HEK293 (cell line): ENCODE data around the gene SLC25A13.

Experiments
- CTCF ChIA-PET: fragments of 350-600 bp; formaldehyde crosslinking; extraction: SDS; loops from one replicate; lab custom pipeline; 2021; ENCODE audit warnings: antibody characterized with exemption; lab: Yijun Ruan, JAX
- POLR2A ChIA-PET: fragments of 300-600 bp; formaldehyde crosslinking; extraction: SDS; loops from one replicate; lab custom pipeline; 2020; ENCODE audit warnings: antibody characterized with exemption, inconsistent platforms; lab: Yijun Ruan, JAX
- H3K27ac ChIP-seq: fragments of 200-500 bp; sonication (Bioruptor generic); 2 replicates; pipeline ENCODE4 v1.5.1; 2014; ENCODE audit warnings: low read depth, low read length, control low read depth, inconsistent platforms; ENCODE audit errors: extremely low read depth
- H3K36me3 ChIP-seq, 2 experiments: fragments of 200-500 bp in 1 of 2; sonication (Bioruptor generic) in 1 of 2; 1 replicate in 1 of 2; 2 replicates in 1 of 2; pipeline ENCODE4 v1.5.1; 2014 to 2017; ENCODE audit warnings: inconsistent platforms in 2 of 2, low read length in 2 of 2; ENCODE audit not compliant: control insufficient read depth in 2 of 2, insufficient read depth in 1 of 2
- H3K4me1 ChIP-seq: fragments of 200-500 bp; sonication (Bioruptor generic); 2 replicates; pipeline ENCODE4 v1.5.1; 2014; ENCODE audit warnings: mild to moderate bottlenecking, low read length, inconsistent platforms; ENCODE audit not compliant: control insufficient read depth, insufficient read depth
- H3K4me3 ChIP-seq: 2 replicates; pipeline ENCODE4 v1.5.1; 2011; ENCODE audit warnings: low read depth, mild to moderate bottlenecking, control low read depth, low read length, moderate library complexity
- H3K9me3 ChIP-seq: fragments of 200-500 bp; sonication (Bioruptor generic); 2 replicates; pipeline ENCODE4 v1.5.1; 2014; ENCODE audit warnings: low read depth, low read length, inconsistent platforms; ENCODE audit not compliant: control insufficient read depth, insufficient read depth
- CTCF ChIP-seq: fragments of 450-650 bp; formaldehyde crosslinking; IDR thresholded peaks from 2 replicates; pipeline ENCODE4 v1.5.1; 2016; ENCODE audit warnings: missing biosample characterization, missing genetic modification characterization
- GLIS1 ChIP-seq: fragments of 450-650 bp; formaldehyde crosslinking; IDR thresholded peaks from 2 replicates; pipeline ENCODE4 v1.5.1; 2016; ENCODE audit warnings: missing biosample characterization, missing genetic modification characterization
- IKZF3 ChIP-seq: fragments of 450-650 bp; IDR thresholded peaks from 2 replicates; pipeline ENCODE4 v1.5.0; 2018; ENCODE audit warnings: missing biosample characterization, mild to moderate bottlenecking, missing genetic modification characterization, moderate library complexity
- SCRT1 ChIP-seq: fragments of 450-650 bp; formaldehyde crosslinking; IDR thresholded peaks from 2 replicates; pipeline ENCODE4 v1.5.1; 2016; ENCODE audit warnings: missing biosample characterization, missing genetic modification characterization, borderline replicate concordance
- SETDB1 ChIP-seq: IDR thresholded peaks from one replicate; pipeline ENCODE4 v1.6.1; 2017; ENCODE audit warnings: mild to moderate bottlenecking, low read length, moderate library complexity, mixed read lengths; ENCODE audit not compliant: insufficient read length
- SP7 ChIP-seq: fragments of 450-650 bp; formaldehyde crosslinking; IDR thresholded peaks from 2 replicates; pipeline ENCODE4 v1.5.1; 2016; ENCODE audit warnings: missing biosample characterization, missing genetic modification characterization
- TCF7L2 ChIP-seq: IDR thresholded peaks from 2 replicates; pipeline ENCODE4 v1.6.1; 2011; ENCODE audit warnings: low read depth, mild to moderate bottlenecking, inconsistent platforms, low read length, moderate library complexity, borderline replicate concordance
- ZBTB48 ChIP-seq: fragments of 450-650 bp; formaldehyde crosslinking; IDR thresholded peaks from 2 replicates; pipeline ENCODE4 v1.5.1; 2016; ENCODE audit warnings: missing biosample characterization, missing genetic modification characterization
- ZFHX2 ChIP-seq: fragments of 450-650 bp; formaldehyde crosslinking; conservative IDR thresholded peaks from 2 replicates; pipeline ENCODE4 v1.5.1; 2016; ENCODE audit warnings: missing biosample characterization, missing genetic modification characterization
- ZNF132 ChIP-seq: fragments of 450-650 bp; formaldehyde crosslinking; IDR thresholded peaks from 2 replicates; pipeline ENCODE4 v1.5.1; 2017; ENCODE audit warnings: missing biosample characterization, missing genetic modification characterization, borderline replicate concordance
- ZNF19 ChIP-seq: fragments of 450-650 bp; formaldehyde crosslinking; IDR thresholded peaks from 2 replicates; pipeline ENCODE4; 2016; ENCODE audit warnings: missing biosample characterization, missing genetic modification characterization, low read depth
- ZNF221 ChIP-seq: fragments of 450-650 bp; formaldehyde crosslinking; IDR thresholded peaks from 2 replicates; pipeline ENCODE4 v1.5.1; 2017; ENCODE audit warnings: missing biosample characterization, missing genetic modification characterization, borderline replicate concordance
- ZNF266 ChIP-seq: fragments of 450-650 bp; formaldehyde crosslinking; IDR thresholded peaks from 2 replicates; pipeline ENCODE4 v1.5.1; 2016; ENCODE audit warnings: missing biosample characterization, missing genetic modification characterization, low read depth
- ZNF302 ChIP-seq: fragments of 450-650 bp; formaldehyde crosslinking; IDR thresholded peaks from 2 replicates; pipeline ENCODE4 v1.5.1; 2016; ENCODE audit warnings: missing biosample characterization, missing genetic modification characterization, low read depth
- ZNF335 ChIP-seq: fragments of 450-650 bp; formaldehyde crosslinking; conservative IDR thresholded peaks from 2 replicates; pipeline ENCODE4 v1.5.1; 2016; ENCODE audit warnings: missing biosample characterization, missing genetic modification characterization
- ZNF354C ChIP-seq: fragments of 450-650 bp; formaldehyde crosslinking; IDR thresholded peaks from 2 replicates; pipeline ENCODE4 v1.5.1; 2016; ENCODE audit warnings: missing biosample characterization, missing genetic modification characterization, low read depth, borderline replicate concordance
- ZNF366 ChIP-seq: fragments of 450-650 bp; formaldehyde crosslinking; conservative IDR thresholded peaks from 2 replicates; pipeline ENCODE4 v1.5.1; 2016; ENCODE audit warnings: missing biosample characterization, missing genetic modification characterization
- ZNF404 ChIP-seq: fragments of 450-650 bp; formaldehyde crosslinking; IDR thresholded peaks from 2 replicates; pipeline ENCODE4 v1.5.1; 2017; ENCODE audit warnings: missing biosample characterization, missing genetic modification characterization
- ZNF416 ChIP-seq: fragments of 450-650 bp; formaldehyde crosslinking; IDR thresholded peaks from 2 replicates; pipeline ENCODE4 v1.5.1; 2016; ENCODE audit warnings: missing biosample characterization, missing genetic modification characterization
- ZNF488 ChIP-seq: fragments of 450-650 bp; formaldehyde crosslinking; IDR thresholded peaks from 2 replicates; pipeline ENCODE4 v1.5.1; 2016; ENCODE audit warnings: missing biosample characterization, missing genetic modification characterization
- ZNF510 ChIP-seq: fragments of 450-650 bp; formaldehyde crosslinking; IDR thresholded peaks from 2 replicates; pipeline ENCODE4 v1.5.1; 2018; ENCODE audit warnings: mild to moderate bottlenecking, missing genetic modification characterization, missing biosample characterization; ENCODE audit not compliant: insufficient replicate concordance
- ZNF544 ChIP-seq: fragments of 450-650 bp; formaldehyde crosslinking; IDR thresholded peaks from 2 replicates; pipeline ENCODE4 v1.5.0; 2017; ENCODE audit warnings: missing biosample characterization, missing genetic modification characterization
- ZNF677 ChIP-seq: fragments of 450-650 bp; IDR thresholded peaks from 2 replicates; pipeline ENCODE4 v1.5.0; 2018; ENCODE audit warnings: missing biosample characterization, mild to moderate bottlenecking, missing genetic modification characterization, moderate library complexity
- ZNF785 ChIP-seq: fragments of 450-650 bp; formaldehyde crosslinking; IDR thresholded peaks from 2 replicates; pipeline ENCODE4 v1.5.1; 2016; ENCODE audit warnings: missing biosample characterization, missing genetic modification characterization
- ZNF791 ChIP-seq: fragments of 450-650 bp; formaldehyde crosslinking; IDR thresholded peaks from 2 replicates; pipeline ENCODE4 v1.5.1; 2016; ENCODE audit warnings: missing biosample characterization, missing genetic modification characterization
- ZXDB ChIP-seq: fragments of 450-650 bp; formaldehyde crosslinking; IDR thresholded peaks from 2 replicates; pipeline ENCODE4 v1.5.1; 2016; ENCODE audit warnings: missing biosample characterization, missing genetic modification characterization

SLC25A13 gene

GRCh38 chr7:96233528-96234154 is 88.3 kb downstream of the SLC25A13 start:
- Histone ChIP-seq H3K9me3 (no peaks in the 10 kb centered on the region), H3K36me3 (peaks cover 0 to 21% of the 10 kb centered on the region in 2 experiments; a peak in 1 of 3 replicates), H3K27ac (no peak overlapping the region), H3K4me3 (no peak overlapping the region), H3K4me1 (peaks cover 5% of the 10 kb centered on the region)
- ChIA-PET POLR2A (no interaction called here), CTCF (interaction anchor here (1.3 kb wide), 1 partner anchor 10 kb away, joined by 6 read pairs; no protein-coding TSS in a partner anchor)
- TF ChIP-seq ZNF19 (tag by site-specific recombination), result no peak
- no peak for TF ChIP-seq ZNF354C
- TF ChIP-seq ZFHX2 (tag by site-specific recombination), result no peak
- TF ChIP-seq ZNF335 (tag by site-specific recombination), result no peak
- no peak for TF ChIP-seq ZNF132 (tag by site-specific recombination)
- TF ChIP-seq ZNF404, result no peak
- no peak for TF ChIP-seq ZNF302
- no peak for TF ChIP-seq ZBTB48
- TF ChIP-seq ZNF791 (tag by site-specific recombination), result no peak
- no peak for TF ChIP-seq ZNF221
- no peak for TF ChIP-seq ZNF366 (tag by site-specific recombination)
- TF ChIP-seq CTCF (tag by site-specific recombination), result no peak
- TF ChIP-seq SCRT1, result no peak
- no peak for TF ChIP-seq ZNF416 (tag by site-specific recombination)
- no peak for TF ChIP-seq ZNF488 (tag by site-specific recombination)
- TF ChIP-seq ZNF785, result no peak
- TF ChIP-seq SP7 (tag by site-specific recombination), result no peak
- TF ChIP-seq ZNF677 (tag by site-specific recombination), result no peak
- TF ChIP-seq ZNF544 (tag by site-specific recombination), result no peak

- Histone ChIP-seq H3K27ac (no peak overlapping the region), H3K36me3 (peaks cover 0 to 21% of the 10 kb centered on the region in 2 experiments; a peak in 1 of 3 replicates), H3K9me3 (no peaks in the 10 kb centered on the region), H3K4me3 (no peak overlapping the region), H3K4me1 (peaks cover 5% of the 10 kb centered on the region)
- no peak for TF ChIP-seq ZXDB
- no peak for TF ChIP-seq ZNF510
- TF ChIP-seq TCF7L2, result no peak
- TF ChIP-seq GLIS1 (tag by site-specific recombination), result no peak
- no peak for TF ChIP-seq ZNF266 (tag by site-specific recombination)
- no peak for TF ChIP-seq IKZF3 (tag by site-specific recombination)
- no peak for TF ChIP-seq SETDB1
- no peak for TF ChIP-seq ZNF335 (tag by site-specific recombination)
- ChIA-PET CTCF (interaction anchor here (0.9 to 1.3 kb wide), 2 partner anchors 10 to 796 kb away, joined by 3 to 6 read pairs; no protein-coding TSS in a partner anchor), POLR2A (no interaction called here)
Observed at GRCh38 chr7:96233084-96233483, 88.8 kb downstream of the SLC25A13 start.
